ENCODE results near the gene PSEN1.

DNA sequence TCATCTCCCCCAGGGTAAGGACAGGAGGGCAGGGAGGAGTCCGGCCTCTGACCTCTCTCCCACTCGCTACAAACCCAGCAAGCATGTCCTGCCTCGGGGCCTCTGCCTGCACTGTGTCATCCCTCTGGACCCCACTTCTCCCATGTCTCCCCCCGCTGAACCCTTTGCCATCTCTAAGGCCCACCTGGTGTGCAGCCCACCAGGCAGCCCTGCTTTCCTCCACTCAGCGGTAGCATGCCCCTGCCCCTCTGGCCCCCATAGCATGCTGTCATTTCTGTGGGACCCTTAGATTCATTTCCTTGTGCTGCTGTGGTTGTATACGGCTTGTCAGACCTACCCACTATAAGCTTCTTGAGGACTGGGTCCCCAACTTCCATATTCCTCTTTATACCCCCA, 118.7 kb downstream of the PSEN1 start:
- TF ChIP-seq, protein P1, sequence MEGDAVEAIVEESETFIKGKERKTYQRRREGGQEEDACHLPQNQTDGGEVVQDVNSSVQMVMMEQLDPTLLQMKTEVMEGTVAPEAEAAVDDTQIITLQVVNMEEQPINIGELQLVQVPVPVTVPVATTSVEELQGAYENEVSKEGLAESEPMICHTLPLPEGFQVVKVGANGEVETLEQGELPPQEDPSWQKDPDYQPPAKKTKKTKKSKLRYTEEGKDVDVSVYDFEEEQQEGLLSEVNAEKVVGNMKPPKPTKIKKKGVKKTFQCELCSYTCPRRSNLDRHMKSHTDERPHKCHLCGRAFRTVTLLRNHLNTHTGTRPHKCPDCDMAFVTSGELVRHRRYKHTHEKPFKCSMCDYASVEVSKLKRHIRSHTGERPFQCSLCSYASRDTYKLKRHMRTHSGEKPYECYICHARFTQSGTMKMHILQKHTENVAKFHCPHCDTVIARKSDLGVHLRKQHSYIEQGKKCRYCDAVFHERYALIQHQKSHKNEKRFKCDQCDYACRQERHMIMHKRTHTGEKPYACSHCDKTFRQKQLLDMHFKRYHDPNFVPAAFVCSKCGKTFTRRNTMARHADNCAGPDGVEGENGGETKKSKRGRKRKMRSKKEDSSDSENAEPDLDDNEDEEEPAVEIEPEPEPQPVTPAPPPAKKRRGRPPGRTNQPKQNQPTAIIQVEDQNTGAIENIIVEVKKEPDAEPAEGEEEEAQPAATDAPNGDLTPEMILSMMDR (IDR thresholded peaks at IDR 0.05): no peak
- TF ChIP-seq POLR2A (IDR thresholded peaks at IDR 0.05) (no peak), POLR2AphosphoS5 (IDR thresholded peaks at IDR 0.05) (no peak), EP300 (IDR thresholded peaks at IDR 0.05; ENCODE audit: low read depth) (no peak)

All from transverse colon (tissue), 4 donors.